Measurements from ENCODE around the gene GNB1.
"Not testable (repeated sequence)": the region's sequence is repeated elsewhere in the genome, so short reads cannot be mapped to it uniquely, and the experiment has no call there.

The GNB1 gene

DNA sequence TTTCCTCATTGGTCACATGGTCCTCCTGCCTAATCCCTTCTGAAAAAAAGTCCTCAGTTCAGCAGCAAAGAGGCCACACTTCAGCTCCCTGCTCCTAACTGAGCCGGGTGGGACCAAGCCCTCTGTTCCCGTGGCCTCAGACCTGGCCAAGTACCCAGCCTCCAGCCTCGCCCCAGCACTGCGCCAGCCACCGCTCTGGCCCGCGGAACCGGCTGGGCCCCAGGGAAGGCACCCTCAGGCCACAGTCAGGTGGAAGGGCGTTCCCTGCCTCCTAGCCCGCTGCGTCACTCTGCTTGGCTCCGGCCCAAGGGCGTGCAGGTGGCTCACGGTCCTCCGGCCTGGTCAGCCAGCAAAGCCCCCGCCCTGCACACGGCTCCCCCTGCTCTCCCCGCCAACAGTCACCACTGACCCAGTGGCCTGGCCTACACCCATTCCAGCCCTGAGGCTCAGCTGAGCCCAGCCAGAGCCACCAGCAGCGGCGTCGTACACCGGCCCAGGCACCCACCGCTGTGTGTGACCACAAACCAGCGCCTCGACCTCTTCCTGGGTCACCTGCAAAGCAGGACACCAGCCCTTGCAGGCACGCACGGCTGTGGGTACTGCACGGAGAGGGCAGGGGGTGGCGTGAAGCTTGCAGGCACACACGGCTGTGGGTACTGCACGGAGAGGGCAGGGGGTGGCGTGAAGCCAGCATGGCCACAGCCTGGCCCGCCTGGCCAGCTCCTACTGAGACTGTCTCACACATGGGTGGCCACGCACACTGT, 132.0 kb downstream of the GNB1 start:
- no peak for DNase-seq

DNA sequence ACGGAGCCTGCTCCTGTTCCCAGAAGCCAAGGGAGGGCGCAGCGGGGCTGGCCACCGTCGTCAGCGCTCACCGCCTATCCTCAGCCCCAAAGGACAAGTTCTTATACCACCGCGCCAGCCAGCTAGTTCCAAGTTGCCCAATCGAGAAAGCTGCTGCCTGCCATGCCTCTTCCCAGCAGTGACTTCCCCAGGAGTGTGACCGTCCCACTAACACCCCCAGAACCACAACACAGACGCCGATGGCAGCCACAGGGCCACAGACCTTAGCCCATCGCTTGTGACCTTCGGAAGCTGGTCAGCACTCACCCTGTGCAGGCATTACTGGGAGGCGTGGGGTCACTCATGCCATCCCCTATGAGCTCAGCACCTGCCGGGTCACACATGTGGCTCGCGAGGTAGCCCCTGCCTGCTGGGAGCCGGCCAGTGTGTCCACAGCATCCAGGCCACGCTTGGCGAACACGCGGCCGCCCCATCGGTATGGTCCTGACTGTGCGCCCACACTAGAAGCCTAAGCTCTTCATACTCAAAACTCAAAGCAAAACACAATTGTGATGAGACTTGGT, 132.7 kb downstream of the GNB1 start:
- no peak for DNase-seq

DNA sequence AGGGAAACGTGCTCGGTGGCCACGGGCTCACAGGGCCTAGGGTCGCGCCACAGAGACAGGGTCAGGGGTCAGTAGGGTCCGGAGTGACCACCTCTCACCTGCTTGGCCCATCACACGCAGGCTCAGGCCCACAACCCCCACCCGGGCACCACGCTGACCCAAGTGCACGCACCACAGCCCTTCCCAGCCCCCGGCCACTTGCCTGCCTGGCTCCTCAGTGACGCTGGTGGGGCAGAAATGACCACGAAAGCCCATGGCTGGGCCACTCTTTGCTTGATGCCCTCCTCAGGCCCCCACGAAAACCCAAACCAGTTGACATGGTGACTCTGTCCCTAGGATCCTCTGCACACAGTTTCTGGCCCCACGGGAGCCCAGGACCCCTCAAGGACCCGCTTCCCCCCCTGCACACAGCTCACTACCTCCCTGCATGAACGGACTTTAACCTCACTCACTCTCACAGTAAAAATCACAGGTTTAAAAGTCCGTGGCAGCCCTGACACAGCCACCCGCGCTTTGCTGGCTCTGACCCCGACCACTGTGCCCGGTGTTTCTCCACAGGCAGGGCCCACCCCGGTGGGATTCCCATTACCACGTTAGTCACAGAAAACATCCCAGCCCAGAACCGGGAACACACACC, 133.3 kb downstream of the GNB1 start:
- DNase-seq: no peak

DNA sequence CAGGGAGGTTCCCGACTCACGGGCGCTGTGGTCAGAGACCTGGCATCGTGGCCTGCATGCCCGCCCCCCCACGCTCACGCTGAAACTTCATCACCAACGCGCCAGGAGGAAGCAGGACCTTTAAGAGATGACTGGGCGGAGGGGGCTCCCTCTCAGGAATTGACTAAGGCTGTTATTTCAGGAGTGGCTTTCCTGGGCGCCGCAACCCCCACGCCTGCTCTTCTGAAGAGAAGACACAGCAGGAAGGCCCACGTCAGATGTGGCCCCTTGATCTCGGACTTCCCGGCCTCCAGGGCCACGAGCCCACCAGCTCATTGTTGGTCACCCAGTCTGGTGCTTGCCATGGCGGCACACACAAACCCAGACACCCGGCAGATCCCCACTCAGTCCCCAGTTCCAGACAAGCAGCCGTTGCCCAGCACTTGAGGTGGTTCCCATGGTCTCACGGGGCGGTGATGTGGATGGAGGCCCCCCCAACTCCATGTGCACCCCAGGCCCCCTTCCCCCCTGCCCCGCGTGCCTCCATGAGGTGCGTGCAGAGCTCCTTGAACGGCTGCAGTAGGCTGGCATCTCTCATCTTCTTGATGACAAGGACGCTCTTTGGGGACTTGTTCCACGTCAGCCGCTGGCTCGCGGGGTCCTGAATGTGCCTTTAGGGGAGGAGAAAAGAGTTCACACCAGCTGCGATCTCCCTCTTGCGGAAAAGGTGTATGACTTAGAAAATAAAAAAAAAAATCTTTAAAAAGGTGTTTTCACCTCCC, 134.0 kb downstream of the GNB1 start:
- DNase-seq: no peak

DNA sequence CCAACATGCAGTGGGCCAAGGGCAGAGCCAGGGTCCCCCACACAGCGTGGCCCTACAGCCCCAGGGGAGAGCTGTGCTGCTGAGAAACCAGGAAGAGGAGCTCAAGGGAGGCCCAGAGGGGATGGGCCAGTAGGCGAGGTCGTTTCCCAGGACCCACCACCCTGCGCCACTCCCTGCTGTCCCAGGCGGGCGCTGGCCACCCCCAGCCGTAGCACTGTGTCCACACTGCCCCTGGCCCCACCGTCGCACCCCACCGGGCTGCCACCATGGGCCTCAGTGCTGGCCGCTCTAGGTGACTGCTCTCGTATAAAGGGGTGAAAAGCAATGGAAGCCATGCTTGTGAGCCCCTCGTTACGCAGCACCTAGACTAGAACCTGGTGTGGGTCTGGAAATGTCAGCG, 135.0 kb downstream of the GNB1 start:
- no peak for DNase-seq

DNA sequence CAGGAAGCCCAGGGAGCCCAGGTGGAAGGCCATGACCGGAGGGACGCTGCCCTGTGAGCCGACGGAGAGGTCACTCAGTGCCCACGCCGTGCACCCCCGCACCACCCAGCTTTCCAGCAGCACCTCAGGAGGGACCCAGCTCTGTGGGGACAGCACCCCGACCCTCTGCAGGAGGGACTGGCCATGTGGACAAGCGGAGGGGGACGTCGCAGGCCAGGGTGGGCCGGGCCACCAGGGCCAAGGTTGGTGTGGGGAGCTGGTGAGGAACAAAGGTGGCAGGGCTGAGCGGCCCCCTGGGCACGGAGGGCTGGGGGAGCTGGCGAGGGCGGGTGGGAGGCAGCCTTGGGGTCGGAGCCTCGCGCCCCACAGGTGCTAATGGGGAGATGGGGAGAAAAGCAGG, 135.5 kb downstream of the GNB1 start:
- DNase-seq: no peak

DNA sequence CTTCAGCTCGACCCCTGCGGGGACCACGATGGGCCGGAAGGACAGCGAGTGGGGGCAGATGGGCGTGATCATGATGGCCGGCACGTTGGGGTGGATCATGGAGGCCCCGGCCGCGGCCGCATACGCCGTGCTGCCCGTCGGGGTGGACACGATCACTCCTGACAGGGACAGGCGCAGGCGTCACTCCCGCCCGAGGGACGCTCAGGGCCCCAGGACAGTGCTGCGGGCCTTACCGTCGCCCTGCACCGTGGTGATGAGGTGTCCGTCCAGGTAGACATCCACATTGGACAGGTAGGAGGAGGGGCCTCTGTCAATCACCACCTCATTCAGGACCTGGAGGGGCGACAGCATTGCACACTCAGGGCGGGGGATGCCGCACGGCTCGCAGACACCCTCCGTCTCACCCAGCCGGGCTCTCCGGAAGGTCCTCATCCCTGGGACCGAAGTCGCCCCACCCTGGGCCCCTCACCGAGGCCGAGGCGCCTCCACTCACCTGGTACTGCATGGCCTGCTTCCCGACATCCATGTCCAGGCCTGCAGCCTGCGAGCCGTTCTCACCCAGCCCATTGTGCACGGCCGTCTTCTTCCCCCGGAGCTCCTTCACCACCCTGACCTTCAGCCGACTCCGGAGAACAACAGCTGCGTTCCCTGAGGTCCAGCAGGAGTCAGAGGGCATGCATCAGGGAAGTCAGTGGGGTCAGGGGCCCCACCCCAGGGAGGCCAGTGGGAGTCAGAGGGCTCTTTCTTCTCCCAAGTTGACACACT, 136.7 kb downstream of the GNB1 start:
- DNase-seq: no peak

DNA sequence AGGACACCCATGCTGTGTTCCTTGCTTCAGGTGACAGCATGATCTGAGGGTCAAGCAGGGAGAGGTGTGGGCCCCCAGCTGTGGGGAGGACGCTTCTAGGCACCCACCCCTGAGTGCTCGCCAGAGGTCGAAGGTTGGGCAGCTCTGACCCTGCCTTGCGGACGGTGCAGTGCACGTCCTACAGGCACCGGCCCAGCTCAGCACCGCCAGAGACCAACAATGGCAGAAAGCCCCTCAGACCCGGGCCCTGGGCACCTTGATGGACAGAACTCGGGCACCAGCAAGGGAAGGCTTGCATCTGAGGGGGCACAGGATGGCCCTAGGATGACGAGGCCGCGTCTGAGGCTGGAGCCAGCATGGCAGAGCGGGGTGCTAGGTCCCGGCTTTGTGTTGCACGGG, 137.3 kb downstream of the GNB1 start:
- no peak for DNase-seq

DNA sequence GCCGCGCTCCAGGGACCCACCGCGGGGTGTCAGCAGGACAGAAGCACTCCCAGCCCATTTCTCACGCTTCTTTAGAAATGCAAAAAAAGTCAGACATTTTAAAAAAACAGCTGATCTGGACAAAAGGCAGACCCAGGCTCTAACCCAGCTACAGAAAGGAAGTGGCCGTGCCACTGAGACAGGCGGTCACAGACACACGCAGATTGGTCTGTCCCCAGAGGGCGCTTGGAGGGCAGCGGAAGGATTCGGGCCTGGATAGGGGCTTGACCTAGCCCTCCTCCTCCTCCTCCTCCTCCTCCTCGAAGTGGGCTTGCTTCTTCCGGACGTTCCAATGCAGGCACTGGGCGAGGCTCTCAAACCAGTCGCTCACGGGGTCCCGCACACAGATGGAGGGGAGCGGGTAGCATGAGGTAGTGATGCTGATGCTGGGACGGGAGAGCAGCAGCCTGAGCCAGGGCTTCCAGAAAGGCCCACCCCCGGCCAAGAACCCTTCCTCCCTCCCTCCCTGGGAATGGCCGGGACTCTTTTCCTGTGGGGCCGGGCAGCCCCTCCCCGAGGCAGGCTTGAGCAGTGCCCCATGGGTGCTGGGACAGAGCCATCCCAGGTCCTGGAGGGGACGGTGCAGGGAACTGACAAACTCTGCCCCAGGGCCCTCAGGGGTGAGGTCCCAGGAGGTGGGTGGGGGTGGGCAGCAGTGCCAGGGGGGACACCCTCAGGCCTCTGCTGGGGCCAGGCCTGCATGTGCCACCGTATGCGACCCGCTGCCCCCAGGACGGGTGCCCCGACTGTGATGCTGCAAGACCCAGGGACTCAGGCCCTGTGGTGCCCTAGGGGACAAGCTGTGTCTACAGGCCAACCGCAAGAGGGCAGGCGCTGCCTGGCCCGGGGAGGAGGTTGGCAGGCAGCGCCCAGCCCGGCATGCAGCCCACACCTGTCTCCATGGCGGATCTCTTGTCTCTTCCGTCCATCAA, 138.0 kb downstream of the GNB1 start:
- DNase-seq: no peak

DNA sequence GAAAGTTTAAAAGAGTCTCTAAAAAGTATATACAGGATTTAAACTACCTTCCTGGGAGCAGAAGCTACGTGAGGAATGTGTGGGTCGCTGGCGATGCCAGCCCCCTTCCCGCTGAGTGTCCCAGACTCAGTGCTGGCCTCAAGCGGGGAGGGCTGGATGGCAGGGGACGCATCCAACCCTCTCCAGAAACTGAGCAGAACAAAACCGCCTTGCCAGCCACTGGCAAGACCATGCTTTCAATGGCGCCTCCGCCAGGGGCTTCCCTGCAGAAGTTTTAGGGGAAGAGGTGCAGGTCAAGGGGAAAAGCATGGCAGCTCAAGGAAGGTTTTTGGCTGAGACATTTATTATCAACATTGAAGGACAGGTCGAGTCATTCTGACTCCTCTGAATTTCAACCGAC, 138.7 kb downstream of the GNB1 start:
- no peak for DNase-seq

DNA sequence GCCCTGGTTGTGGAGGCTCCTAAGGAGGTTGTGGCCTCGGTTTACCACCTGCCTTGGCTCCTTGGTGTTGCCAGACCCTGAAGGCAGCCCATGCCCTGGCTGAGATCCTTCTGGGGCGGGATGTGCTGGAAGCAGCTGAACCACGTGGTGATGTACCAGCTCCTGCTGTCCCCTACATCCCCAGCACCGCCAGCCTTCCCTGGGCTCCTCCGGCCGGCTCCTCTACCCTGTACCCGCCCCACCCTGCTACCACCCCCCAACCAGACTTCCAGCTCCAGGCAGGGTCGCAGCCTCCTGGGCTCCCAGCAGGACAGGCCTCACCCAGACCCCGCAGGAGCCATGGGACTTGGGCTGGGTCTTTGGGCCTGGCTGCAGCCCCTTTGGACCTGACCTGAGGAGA, 140.9 kb downstream of the GNB1 start:
- not testable (repeated sequence) for DNase-seq

DNA sequence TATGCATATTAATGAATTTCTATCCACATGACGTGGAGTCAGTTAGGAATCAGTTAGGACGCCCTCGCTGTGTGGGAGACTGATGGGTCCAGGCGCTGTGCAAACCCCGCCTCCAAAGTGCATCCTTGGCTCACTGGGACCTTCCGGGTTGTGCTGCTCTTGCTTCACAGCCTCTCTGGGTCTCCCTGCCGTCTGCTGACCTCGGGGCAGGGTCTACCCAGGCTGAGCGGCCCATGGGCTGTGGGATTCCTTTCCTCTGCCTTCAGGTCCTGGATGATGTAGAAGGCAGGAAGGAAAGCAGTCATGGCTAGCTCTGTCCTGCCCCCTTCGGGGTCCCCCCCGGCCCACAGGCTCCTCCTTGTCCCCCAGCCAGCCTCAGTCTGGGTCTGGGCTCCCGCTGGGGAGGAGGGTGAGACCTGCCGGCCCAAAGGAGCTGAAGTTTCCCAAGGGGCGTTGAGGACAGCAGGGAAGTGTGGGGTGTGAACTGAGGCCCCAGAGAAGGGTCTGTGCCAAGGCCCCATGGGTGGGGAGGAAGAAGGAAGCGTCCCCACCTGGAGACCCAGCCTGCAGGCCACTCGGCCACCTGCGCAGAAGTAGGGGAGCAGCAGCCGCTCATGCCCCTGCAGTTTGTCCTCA, 142.1 kb downstream of the GNB1 start:
- DNase-seq: no peak

DNA sequence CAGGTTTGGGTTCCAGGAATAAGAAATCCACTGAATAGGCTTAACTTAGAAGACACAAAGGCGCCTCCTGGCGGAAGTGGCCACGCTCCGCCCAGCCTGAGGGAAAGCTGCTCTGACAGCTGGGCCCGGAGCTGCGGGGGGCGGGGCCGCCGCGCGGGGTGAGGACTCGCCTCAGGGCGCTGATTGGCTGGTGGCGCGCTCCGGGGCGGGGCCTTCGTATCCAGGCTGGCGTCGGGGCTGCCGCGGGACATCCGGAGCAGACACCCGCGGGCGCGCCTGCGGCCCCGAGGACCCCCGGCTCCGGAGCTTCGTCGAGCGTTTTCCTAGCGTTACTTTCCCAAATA, 144.3 kb downstream of the GNB1 start:
- not testable (repeated sequence) for DNase-seq

DNA sequence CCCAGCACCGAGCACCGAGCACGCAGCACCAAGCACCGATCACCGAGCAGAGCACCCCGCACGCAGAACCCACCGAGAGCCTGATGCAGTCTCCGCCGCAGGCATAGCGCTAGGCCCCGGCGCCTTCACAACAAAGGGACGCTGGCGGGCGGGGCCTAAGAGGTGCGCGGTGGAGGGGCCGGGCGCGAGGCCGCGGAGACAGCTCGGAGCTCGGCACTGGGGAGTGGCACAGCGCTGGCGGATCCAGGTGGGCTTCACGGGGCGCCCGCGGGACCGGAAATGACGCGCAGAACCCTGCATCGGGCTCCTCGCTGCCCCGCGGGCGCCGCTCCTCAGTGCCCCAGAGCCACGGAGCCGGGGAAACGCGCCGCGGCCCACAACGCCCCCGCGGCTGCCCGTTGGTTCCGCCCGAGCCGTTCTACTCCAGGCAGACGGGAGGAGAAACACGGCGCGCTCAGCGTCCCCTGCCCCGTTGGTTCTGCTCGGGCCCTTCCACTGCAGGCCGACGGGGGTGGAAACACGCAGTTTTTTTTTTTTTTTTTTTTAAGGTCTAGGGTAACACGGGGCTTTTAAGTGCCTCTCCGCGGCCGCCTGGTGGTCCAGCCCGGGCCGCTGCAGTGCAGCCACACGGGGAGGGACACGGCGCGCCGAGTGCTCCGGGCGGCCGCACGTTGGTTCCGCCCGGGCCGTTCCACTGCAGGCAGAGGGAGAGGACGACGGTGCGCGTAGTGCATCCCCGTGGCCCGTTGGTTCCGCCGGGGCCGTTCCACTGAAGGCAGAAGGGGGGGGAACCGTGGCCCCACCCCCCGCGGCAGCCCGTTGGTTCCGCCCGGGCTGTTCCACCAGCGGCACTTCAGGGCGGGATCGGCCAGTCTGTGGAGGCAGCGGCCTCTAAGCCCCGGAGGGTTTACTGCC, 145.0 kb downstream of the GNB1 start:
- not testable (repeated sequence) for DNase-seq

DNA sequence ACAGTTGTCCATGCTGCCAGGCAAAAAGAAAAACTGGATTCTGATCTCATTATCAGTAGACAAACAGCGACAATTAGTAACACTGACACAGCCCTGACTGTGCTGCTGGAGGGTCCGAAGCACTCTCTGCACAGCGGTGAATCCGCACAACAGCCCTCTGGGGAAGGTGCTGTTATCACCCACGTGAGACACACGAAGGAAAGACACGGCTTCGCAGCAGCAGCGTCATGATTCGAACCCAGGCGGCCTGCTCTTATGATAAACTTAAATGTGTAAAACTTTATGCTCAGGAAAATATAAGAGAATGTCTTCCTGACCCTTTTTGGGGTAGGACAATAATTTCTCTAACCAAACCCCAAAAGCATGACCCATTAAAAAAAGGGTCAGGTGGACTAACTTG, 148.4 kb downstream of the GNB1 start:
- not testable (repeated sequence) for DNase-seq

DNA sequence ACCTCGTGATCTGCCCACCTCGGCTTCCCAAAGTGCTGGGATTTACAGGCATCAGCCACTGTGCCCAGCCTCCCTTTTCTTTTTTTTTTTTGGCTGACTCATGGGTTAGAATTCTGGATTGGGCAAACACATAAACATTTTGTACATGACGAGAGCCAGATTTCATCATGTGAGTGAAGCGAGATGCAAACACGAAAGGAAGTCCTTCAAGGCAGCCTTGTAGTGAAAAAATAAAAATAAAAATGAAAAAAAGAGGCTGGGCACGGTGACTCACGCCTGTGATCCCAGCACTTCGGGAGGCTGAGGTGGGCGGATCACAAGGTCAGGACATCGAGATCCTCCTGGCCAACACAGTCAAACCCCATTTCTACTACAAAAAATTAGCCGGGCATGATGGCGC, 149.9 kb downstream of the GNB1 start:
- not testable (repeated sequence) for DNase-seq

DNA sequence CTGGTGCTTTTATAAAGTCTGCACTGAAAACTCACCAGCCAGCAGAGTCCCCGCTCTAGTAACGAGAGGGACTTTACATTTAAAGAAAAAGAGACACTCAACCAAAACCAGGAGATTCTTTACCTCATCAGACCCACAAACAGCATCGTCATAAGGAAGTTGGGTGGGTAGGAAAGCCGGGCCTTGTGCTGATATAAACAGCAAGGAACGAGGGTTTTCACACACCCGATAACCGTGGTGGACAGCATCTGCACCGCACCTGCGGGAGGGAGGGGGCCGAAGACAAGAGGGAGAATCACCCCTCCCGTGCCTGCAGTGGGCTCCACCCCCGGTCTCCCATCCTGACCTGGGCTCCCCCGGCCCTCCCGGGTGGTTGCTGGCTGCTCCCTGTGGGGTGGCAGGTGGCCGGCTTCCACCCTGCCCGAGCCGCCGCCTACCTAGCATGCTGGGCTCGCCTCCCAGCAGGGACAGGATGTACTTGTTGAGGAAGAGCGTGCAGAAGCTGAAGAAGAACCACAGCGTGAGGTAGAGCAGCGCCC, 152.0 kb downstream of the GNB1 start:
- DNase-seq: not testable (repeated sequence)

DNA sequence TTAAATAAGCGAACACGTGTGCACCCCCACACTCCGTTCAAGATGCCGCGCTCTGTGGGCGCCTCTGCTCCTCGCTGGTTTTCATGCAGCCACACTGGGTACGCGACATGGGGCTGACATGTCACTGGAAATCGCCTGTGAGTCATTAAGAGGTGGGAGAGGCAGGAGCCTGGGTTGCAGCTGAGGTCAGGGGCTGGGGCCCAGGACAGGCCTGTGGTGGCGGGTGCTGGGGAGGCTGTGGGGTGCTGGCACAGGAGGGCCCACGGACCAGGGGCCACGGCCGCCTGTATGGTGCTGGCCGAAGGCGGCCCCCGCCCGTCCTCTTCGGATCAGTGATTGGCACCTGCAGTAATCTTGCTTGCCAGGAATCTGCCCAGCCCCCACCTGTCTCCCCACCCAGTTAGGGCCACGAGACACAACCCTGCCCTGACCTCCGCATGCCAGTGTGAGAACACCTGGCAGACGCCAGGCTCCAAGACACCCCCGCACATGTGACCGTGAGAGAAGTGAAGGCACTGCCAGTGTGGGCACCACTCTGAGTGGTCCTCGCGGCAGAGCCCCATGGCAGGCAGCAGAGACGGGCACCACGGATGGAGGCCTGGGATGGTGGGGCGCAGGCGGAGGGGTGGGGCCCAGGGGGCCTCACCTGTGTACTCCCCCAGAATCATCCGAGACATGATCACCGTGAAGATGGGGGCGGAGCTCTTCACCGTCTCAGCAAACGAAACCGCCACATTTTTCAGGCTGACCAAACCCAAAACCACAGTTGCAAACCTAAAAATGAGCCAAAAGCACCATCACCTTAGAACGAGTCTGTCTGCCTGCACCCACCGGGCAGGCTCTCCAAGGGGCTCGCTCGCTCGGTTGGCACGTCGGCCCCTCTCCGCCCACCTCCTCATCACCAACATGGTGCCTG, 153.0 kb downstream of the GNB1 start:
- DNase-seq: not testable (repeated sequence)

All from NCI-H748 treated with DMSO at 0.1 percent for 48 hours (cell line).